Measurements from ENCODE around the gene B4GALT6.

Gene B4GALT6

GRCh38 chr18:31631526-31631925 is 52.9 kb downstream of the B4GALT6 start:
- no peaks in the 10 kb centered on the region for H3K9me3 ChIP-seq
- H3K4me1 ChIP-seq (ENCODE audit: control insufficient read depth in 1 of 2, insufficient read depth in 1 of 2, low read depth in 1 of 2, low read length in 1 of 2): peaks cover 11 to 22% of the 10 kb centered on the region in 2 experiments
- H3K27ac ChIP-seq: no peak overlapping the region
- H3K27me3 ChIP-seq: no peaks in the 10 kb centered on the region
- TF ChIP-seq, protein P1, sequence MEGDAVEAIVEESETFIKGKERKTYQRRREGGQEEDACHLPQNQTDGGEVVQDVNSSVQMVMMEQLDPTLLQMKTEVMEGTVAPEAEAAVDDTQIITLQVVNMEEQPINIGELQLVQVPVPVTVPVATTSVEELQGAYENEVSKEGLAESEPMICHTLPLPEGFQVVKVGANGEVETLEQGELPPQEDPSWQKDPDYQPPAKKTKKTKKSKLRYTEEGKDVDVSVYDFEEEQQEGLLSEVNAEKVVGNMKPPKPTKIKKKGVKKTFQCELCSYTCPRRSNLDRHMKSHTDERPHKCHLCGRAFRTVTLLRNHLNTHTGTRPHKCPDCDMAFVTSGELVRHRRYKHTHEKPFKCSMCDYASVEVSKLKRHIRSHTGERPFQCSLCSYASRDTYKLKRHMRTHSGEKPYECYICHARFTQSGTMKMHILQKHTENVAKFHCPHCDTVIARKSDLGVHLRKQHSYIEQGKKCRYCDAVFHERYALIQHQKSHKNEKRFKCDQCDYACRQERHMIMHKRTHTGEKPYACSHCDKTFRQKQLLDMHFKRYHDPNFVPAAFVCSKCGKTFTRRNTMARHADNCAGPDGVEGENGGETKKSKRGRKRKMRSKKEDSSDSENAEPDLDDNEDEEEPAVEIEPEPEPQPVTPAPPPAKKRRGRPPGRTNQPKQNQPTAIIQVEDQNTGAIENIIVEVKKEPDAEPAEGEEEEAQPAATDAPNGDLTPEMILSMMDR (IDR thresholded peaks at IDR 0.05): no peak
- H3K4me3 ChIP-seq (ENCODE audit: low read depth in 1 of 2, low read length in 1 of 2): no peak overlapping the region
- no peaks in the 10 kb centered on the region for H3K36me3 ChIP-seq

- TF ChIP-seq, protein P1 (IDR thresholded peaks at IDR 0.05): no peak
- Histone ChIP-seq H3K36me3 (no peaks in the 10 kb centered on the region), H3K4me3 (ENCODE audit: low read depth in 1 of 2, low read length in 1 of 2) (no peak overlapping the region), H3K27me3 (no peaks in the 10 kb centered on the region), H3K27ac (peak overlapping the region; percentile 78), H3K4me1 (ENCODE audit: control insufficient read depth in 1 of 2, insufficient read depth in 1 of 2, low read depth in 1 of 2, low read length in 1 of 2) (peaks cover 11 to 18% of the 10 kb centered on the region in 2 experiments), H3K9me3 (no peaks in the 10 kb centered on the region)
These were observed 53.8 kb downstream of the B4GALT6 start for GRCh38 chr18:31630549-31630948.

DNA sequence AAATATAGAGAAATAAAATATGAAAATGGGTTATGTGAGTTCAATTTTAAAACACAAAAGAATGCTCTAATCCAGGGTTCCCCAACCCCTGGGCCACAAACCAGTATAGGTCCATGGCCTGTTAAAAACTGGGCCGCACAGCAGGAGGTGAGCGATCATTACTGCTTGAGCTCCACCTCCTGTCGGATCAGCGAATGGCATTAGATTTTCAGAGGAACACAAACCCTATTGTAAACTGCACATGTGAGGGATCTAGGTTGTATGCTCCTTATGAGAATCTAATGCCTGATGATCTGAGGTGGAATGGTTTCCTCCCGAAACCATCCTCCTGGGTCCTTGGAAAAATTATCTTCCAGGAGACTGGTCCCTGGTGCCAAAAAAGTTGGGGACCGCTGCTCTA is 58.0 kb downstream of the B4GALT6 start:
- peaks cover 11% of the 10 kb centered on the region in 2 experiments for H3K4me1 ChIP-seq (ENCODE audit: control insufficient read depth in 1 of 2, insufficient read depth in 1 of 2, low read depth in 1 of 2, low read length in 1 of 2)
- H3K9me3 ChIP-seq: no peaks in the 10 kb centered on the region
- no peak overlapping the region for H3K4me3 ChIP-seq (ENCODE audit: low read depth in 1 of 2, low read length in 1 of 2)
- H3K27me3 ChIP-seq: no peaks in the 10 kb centered on the region
- TF ChIP-seq, protein P1 (IDR thresholded peaks at IDR 0.05): no peak
- H3K36me3 ChIP-seq: no peaks in the 10 kb centered on the region
- H3K27ac ChIP-seq: no peak overlapping the region

- Histone ChIP-seq H3K9me3 (no peaks in the 10 kb centered on the region), H3K27ac (no peak overlapping the region), H3K4me3 (ENCODE audit: low read depth in 1 of 2, low read length in 1 of 2) (no peak overlapping the region), H3K4me1 (ENCODE audit: control insufficient read depth in 1 of 2, insufficient read depth in 1 of 2, low read depth in 1 of 2, low read length in 1 of 2) (peaks cover 1 to 2% of the 10 kb centered on the region in 2 experiments), H3K36me3 (no peaks in the 10 kb centered on the region), H3K27me3 (no peaks in the 10 kb centered on the region)
- TF ChIP-seq, protein P1 (IDR thresholded peaks at IDR 0.05): no peak
These were observed 59.3 kb downstream of the B4GALT6 start for GRCh38 chr18:31624892-31625640.

GRCh38 chr18:31619291-31619690 is 65.1 kb downstream of the B4GALT6 start:
- no peaks in the 10 kb centered on the region for H3K9me3 ChIP-seq
- no peak overlapping the region for H3K4me3 ChIP-seq (ENCODE audit: low read depth in 1 of 2, low read length in 1 of 2)
- H3K27me3 ChIP-seq: no peaks in the 10 kb centered on the region
- H3K36me3 ChIP-seq: no peaks in the 10 kb centered on the region
- TF ChIP-seq, protein P1 (IDR thresholded peaks at IDR 0.05): no peak
- H3K27ac ChIP-seq: no peak overlapping the region
- H3K4me1 ChIP-seq (ENCODE audit: control insufficient read depth in 1 of 2, insufficient read depth in 1 of 2, low read depth in 1 of 2, low read length in 1 of 2): no peaks in the 10 kb centered on the region

Measured in neutrophil (primary cell).